OCI-LY3 (cell line): ENCODE results near the gene STK35.

Experiments used
- CTCF ChIP-seq: fragments of 200-600, 300-600 bp; sonication (generic); IDR thresholded peaks from 2 replicates; pipeline ENCODE4 v1.5.1; 2014; ENCODE audit warnings: antibody characterized with exemption, low read length, low read depth
- EZH2phosphoT487 ChIP-seq: fragments of 200-600 bp; shearing (Covaris generic); IDR thresholded peaks from 2 replicates; pipeline ENCODE4 v1.6.1; 2018; ENCODE audit warnings: antibody characterized with exemption, mixed run types, low read depth

DNA sequence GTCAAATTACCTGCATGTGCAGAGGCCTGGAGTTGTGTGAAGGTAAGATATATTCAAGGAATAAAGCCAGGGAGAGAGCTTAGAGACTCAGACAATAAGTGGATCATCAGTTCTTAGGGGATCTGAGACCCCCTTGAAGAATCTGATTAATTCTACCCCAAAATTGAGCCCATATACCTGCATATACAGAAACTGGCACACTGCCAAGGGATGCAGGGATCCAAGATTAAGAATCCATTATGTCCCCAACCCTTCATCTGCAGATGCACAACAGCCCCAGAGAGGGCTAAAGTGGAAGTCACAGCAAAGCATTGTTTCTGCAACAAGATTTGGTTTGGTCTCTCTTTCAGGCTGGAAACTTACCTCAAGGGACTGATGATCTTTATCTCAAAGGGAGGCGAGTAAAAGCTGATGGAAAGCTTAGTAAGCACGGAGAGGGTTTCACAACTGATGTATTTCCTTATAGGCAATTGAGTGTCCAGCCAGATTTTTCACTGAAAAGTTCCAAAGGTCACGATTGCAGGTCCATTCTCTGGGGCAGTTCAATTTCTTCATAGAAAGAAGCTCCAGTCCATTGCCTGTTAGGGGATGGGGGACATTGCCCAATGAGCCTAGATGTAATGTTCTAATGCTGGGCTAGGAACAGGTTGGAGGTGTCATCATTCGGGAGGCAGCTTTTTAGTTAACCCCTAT, 20.9 kb upstream of the STK35 start:
- no peak for TF ChIP-seq CTCF
- no peak for TF ChIP-seq EZH2phosphoT487
